ENCODE data around the gene GOLGA6L2.
"Not testable (repeated sequence)": the region's sequence is repeated elsewhere in the genome, so short reads cannot be mapped to it uniquely, and the experiment has no call there.

The GOLGA6L2 gene

DNA sequence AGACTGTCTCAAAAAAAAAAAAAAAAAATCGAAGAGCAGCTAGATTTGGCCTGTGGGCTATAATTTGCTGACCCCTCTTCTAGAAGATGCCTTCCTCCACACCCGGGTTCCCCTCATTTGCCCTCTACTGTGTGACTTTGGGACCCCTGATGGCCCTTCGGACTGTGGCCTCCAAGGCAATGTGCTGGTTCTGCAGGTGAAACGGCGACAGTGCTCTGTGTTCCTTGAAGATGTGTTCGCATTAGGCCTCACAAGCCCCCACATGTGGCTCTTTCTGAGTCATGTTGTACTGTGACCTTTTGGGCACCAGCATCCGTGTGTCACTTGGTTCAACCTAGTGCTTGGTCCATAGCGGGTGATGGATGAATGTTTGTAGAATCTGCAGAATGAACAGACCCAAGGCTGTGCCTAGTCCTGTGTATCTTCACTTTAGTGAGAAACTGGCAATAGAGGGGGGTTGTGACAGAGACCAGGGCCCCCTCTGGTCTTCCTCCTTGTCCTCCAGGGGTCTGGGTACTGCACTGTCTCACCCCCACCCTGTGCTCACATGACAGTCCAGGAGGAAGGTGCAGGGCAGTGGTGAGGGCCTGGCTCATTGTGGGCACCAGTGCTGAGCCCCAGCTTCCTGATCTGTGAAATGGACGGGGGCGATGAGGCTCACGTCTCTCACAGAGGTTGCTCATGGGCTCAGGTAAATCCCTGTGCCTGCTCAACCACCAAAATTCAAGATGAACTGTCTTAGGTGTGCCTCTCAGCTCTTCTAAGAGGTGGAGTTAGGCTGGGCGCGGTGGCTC is 22.7 kb downstream of the GOLGA6L2 start:
- DNase-seq (ENCODE audit: low read depth in 2 of 2): no peak

DNA sequence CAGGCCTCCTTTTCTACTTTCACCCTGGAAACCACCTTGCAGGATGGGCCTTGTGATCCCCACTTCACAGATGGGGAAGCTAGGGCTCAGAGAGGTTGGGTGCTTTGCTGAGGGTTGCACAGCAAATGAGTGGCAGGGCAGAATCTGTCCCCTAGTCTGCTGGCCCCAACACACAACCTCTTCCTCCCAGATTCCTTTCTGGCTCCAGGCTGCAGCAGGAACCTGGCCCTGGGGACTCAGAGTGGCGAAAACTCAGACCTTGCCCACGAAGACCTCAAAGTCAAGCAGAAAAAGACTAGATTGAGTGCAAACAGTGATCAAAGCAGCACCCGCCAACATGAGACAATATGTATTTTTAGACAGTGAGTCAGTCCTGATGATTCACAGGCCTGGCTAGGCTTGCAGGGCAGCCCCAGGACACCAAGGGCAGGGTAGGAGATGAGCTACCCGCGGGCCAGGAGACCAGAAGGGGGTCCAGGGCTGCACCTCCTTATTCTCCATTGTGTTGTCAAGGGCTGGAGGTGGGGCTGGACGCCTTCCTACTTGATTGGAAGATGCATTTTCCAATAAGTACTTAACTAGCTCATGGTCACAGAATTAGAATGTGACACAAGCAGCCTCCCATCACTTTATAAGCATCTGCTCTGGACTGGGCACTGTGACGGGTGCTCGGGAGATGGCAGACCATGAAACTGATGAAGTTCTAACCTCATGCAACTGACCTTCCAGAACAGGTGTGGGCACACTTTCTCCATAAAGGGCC is 23.9 kb downstream of the GOLGA6L2 start:
- no peak for DNase-seq (ENCODE audit: low read depth in 2 of 2)

DNA sequence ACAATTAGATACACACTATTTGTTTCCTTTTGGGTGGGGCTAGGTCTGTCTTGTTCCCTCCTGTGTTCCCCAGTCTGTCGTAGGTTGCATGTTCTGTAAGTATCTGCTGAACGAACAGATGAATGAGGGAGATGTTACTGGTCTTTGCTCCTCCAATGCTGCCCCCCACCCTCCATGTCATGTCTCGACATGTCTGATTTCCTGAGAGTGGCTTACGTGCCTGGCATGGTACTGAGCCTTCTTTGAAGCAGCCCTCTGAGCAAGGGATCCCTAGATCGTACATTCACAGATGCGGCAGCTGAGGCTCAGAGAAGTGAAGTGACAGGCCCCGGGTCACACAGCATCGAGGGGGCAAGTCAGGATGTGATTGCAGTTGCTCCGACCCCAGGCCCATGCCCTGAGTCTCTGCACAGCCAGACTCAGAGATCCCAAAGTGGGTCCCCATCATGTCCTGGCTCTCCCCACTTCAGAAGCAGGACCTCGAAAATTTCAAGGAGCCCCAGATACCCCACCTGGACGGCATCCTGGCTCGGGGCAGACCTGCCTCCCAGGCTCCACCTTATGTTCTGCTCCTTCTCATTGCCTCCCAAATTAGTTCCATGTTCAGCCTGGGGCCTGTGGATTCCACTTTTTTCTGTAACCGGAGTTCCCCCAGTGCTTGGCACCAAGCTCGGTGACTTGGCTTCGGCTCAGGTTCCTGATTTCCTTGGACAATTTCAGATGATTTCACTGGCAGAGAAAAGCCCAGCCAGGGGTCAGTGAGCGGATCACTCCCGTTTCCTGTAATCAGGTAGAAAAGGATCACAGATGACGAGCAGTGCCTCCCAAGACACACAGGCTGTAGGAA is 24.7 kb downstream of the GOLGA6L2 start:
- DNase-seq (ENCODE audit: low read depth in 2 of 2): no peak

DNA sequence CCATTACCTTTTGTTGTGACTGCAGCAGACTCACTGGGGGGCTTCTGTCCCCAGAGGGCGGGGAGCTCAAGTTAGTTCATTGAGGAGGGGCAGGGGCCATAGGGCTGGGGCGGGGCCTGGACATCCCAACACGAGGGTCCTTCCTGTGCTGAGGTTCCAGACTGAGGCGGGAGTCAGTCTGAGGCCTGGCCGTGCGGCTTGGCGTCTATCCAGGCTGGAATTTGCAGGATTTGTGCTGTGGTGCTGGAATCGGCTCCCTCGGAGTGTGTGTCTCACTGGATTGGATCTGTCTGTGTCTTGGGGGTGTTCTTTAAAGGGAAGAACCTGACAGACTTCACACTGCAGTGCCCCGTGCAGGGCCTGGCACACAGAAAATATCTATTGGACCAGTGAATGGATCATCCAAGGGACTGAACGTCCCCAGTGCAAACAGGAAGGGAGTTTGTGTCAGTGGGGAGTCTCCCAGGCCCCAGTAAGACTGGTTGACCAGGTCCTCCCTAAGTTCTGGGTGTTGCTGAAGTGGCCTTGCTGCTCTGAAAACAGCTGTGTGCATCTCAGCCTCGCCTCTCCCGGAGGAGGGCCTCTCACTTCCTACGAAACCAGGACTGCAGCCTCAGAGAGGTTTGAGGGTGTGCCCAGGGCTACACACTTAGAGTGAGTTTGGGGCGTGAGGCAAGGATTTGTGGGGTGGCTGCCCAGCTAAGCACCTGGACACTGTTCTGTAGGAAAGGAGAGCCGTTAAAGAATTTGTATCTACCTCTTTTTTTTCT is 26.1 kb downstream of the GOLGA6L2 start:
- DNase-seq (ENCODE audit: low read depth in 2 of 2): no peak

DNA sequence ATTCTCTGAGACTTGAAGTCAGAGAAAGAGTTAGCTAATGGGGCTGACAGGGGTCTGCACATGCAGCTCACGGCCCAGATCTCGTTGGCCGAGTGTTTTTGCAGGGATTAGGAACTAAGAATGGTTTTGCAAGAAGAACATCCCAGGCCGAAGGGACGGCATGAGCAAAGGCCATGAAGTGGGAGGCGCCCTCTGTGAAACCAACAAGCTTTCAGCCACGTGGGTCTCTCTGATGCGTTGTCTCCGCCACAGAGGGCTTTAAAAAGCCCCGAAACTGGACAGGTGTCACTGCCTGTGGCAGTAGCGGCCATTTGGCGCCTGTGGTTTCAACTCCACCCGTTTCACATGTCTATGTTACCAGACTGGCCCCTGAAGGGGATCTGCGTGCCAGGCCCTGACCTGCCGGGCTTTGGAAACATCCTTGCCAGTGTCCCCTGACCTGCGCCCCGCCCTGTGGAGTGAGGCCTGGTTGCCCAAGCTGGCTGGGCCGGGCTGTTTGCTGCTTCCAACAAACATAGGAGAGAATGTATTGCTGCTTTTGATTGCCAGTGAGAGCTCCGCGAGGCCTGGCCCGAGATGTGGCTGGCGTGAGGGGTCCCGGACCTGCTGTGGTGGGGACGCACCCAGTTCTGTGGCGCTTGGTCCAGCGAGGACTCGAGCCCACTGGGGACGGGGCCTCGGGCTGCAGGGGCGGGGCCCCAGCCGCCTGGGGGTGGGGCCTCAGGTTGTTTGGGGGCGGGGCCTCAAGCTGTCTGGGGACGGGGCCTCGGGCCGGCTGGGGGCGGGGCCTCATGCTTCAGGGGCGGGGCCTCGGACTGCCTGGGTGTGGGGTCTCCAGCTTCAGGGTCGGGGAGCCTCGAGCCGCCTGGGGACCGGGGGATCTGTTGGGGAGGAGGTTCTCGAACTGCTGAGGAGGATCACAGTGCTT is 30.4 kb downstream of the GOLGA6L2 start:
- DNase-seq (ENCODE audit: low read depth in 2 of 2): no peak

DNA sequence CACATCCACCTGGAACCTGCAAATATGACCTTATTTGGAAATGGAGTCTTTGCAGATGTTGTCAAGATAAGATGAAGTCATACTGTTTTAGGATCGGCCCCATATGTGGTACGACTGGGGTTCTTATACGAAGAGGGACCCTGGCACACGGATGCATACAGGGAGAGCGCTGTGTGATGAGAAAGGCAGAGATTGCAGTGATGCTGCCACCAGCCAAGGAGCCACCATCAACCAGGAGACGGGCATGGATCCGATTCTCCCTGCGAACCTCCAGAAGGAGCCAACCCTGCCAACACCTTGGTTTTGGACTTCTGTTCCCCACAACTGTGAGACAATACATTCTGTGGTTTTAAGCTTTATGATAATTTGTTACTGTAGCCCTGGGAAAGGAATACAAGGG is 31.2 kb downstream of the GOLGA6L2 start:
- not testable (repeated sequence) for DNase-seq (ENCODE audit: low read depth in 2 of 2)

DNA sequence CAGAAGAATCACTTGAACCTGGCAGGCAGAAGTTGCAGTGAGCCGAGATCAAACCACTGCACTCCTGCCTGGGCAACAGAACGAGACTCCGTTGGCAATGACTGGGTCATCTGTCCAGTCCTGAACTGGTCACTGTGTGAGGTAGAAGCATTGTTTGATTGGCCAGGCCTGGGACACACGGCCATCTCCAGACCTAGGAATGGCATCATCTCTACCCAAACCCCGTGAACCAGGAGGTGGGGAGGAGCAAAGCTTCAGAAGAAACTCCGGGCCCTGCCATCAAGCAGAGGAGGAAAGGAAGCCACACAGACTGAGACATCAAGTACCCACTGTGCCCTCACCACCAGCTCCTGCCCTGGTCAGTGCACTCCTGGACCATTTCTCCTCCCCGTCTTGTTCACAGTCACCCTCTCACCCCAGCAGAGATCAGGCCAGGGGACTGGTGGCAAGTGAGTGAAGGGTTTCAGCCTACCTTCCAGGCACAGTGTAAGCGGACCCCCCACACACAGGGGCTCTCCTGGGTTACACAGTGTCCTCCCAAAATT is 31.6 kb downstream of the GOLGA6L2 start:
- DNase-seq (ENCODE audit: low read depth in 2 of 2): no peak

DNA sequence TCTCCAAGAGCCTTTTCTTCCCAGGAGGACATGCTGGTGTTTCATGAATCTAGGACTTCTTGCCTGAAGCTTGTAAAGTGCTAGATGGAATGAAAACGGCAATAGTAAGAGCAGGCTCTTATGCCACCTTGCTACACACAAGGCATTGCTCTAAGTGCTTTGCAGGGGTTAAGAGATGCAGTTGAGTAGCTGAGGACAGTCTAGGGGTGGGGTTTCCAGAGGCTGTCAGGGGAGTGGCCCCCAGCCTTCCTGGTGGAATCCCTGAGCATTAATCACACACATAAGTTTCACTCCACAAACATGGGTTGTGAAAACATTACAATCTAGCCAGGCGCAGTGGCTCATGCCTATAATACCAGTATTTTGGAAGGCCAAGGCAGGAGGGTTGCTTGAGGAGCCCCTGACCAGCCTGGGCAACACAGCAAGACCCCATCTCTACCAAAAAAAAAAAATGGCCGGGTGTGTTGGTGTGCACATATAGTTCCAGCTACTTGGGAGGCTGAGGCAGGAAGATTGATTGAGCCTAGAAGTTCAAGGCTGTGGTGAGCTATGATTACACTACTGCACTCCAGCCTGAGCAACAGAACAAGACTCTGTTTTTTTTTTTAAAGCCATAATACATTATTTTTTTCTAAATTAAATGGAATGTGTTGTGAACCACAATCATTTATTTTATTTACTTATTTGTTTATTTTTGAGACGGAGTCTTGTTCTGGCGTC is 34.0 kb downstream of the GOLGA6L2 start:
- not testable (repeated sequence) for DNase-seq (ENCODE audit: low read depth in 2 of 2)

DNA sequence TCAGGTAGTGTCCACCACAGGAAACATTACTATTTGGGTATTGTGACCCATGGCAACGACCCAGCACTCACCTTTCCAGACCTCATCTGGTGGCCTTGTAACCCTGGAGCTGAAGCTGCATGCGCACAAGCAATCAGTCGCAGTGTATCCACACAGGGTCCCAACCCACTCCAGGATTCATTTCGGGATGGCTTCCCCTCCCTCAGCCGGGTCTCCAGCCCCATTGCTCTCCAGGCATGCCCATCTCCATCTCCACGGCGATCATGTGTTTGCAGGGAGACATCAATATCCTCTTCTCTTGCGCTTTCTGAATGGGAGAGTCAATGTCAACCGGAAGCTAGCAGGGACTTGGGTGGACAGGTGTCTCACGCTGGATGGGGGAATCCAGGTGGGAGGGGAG is 35.2 kb downstream of the GOLGA6L2 start:
- DNase-seq (ENCODE audit: low read depth in 2 of 2): no peak

DNA sequence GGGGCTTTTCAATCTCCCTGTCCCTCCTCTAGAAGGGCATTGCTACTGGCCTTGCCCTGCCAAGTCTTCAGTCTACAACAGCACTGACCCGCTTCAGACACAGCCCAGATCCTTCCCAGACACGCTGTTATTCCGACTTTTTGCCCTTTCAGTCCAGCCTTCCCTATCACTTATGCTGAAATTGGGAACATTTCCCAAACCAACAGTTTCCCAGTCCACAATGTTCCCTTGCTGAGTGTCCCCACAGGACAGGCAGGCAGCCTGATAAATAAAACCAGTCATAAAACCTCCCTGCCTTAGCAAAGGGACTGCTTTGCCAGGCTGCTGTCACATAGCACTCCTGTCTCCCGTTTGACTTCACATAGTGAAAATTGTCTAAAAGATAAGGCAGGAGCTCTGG is 43.5 kb downstream of the GOLGA6L2 start:
- no peak for DNase-seq (ENCODE audit: low read depth in 2 of 2)

DNA sequence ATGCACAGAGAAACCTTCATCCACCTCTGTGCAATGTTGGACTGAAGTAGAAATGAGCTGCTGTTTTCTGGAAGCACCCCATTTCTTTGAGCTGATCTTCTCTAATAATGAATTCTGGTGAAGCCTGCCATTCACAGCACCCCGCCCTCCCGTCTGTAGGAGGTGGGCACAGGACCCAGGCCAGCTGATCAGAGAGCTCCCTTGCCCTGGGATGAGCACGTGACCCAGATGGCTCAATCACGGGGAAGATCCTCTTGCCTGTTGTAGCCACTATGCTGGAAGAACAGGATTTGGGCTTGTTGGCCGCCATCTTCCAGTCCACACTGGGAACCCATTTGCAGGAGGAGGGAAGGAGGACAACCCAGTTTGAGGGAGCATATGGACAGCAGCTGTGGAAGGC is 44.5 kb downstream of the GOLGA6L2 start:
- DNase-seq (ENCODE audit: low read depth in 2 of 2): no peak

DNA sequence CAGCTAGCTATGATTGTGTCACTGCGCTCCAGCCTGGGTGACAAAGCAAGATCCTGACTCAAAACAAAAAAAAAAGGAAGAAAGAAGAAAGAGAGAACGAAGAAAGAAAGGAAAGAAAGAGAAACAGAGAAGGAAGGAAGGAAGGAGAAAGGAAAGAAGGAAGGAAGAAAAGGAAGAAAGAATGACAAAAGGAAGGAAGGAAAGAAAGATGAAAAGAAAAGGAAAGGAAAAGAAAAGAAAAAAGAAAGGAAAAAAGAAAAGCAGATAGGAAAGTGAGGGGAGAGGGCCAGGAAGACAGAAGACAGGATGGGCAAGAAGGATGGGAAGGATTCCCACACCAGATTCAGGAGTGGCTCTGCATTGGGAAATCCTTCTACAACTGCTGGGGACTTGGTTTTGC is 44.9 kb downstream of the GOLGA6L2 start:
- DNase-seq (ENCODE audit: low read depth in 2 of 2): no peak

DNA sequence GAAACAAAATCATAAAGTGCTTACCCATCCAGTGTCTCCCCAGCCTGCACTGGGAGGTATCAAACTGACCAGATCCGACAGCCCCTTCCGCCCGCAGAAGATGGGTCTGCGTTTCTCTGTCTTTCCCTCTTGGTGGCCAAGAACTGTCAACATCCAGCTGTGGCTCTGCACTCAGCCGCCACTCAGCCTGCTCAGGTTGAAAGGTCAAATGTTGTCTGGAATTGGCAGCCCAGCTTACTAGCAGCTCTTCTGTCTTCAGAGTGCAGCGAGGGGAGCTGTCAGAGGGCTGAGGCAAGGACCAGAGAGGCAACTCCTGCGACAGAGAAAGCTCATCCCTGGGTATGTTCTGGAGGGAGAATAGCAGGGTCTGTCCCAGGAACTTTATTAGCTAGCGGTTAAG is 45.4 kb downstream of the GOLGA6L2 start:
- DNase-seq (ENCODE audit: low read depth in 2 of 2): no peak

DNA sequence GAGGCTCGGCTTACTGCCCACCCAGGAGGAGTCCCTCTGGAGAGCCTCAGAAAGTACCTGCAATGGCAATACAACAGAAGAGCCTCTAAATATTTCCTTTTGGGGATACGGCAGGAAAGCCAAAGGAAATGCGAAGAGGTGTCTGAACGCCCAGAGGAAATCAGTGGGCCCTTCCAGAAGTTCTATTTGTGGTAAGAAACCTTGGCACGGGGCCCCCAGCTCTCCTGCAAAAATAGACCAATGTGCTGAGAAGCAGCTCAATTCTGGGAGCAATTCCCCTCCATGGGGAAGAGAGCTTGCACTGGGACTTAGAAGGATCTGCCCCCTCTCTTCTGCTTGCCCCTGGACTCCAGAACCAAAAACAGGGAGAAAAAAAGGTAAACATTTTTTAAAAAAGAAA is 47.8 kb downstream of the GOLGA6L2 start:
- DNase-seq (ENCODE audit: low read depth in 2 of 2): not testable (repeated sequence)

DNA sequence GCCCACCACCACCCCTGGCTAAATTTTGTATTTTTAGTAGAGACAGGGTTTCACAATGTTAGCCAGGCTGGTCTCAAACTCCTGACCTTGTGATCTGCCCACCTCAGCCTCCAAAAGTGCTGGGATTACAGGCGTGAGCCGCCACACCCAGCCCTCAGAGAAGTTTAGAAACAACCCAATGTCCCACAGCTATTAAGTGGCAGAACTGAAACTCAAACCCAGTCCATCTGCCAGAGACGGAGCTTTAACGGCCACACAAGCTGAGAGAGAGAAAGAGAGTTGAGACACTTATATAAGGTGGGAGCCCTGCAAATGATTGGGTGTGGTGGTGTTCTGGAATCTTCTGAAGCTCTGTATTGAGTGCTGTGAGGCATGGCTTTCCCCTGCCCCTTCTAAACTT is 48.7 kb downstream of the GOLGA6L2 start:
- not testable (repeated sequence) for DNase-seq (ENCODE audit: low read depth in 2 of 2)

DNA sequence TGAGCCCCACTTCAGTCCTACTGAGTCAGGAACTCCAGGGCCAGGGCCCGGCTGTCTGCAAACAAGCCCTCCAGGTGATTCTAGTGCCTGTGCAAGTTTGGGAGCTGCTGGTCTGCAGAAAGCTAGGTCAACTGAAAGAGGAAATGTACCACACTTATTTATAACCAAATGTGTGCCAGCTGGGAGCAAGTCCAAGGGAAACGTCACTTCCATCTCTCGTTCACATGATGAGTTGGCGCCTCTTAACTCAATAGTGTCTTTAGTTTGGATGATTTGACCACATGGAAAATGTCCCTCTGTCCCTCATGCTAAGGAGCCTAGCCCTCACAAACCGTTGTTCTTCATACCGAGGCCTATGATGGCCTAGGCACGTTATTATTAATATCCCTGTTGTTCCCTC is 49.3 kb downstream of the GOLGA6L2 start:
- no peak for DNase-seq (ENCODE audit: low read depth in 2 of 2)

DNA sequence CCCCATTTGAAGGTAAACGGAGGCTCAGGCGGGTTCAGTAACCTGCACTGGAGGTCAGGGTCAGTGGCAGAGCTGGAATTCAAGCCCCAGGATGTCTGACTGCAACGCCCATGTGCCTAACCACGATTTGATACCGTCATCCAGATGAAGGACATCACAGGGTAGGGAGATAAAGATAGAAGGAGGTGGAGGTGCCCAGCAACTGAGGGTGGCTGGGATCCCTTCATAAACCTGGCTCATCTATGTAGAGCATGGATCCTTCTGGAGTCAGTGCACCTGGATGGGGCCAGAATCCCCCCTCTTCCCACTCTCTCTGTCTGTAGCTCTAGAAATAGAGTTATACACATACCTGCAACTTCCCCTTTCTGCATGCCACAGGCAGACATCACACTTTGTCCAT is 51.2 kb downstream of the GOLGA6L2 start:
- DNase-seq (ENCODE audit: low read depth in 2 of 2): no peak

DNA sequence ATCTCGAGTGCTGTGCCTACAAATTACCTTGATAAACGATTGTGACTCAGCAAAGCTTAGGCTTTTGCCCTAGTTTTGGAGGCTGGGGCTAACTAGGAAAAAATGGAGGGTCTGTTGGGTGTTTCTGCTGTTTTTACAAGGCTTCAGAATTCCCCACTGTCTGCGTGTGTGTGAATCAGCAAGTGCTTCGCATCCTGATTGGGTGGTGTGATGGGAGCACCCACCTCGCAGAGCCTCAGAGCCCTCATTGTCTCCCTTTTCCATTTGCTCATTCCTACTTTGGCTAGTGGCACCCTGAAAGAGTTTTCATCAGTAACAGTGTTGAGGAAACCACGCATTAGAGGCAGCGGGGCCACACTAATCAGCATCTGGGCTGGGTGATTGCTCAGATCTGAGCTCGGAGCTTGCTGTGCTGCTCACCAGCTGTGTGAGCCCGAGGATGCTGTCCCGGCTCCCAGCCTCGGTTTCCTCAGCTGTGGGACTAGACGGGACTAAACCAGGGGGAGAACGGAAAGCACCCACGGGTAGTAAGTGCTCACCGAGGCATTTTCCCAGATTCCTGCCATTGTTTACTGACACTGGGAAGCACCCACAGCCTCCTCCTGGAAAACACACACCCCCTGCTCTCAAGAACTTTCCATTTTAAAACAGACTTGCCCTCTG is 51.9 kb downstream of the GOLGA6L2 start:
- DNase-seq (ENCODE audit: low read depth in 2 of 2): no peak
